Mucosa of rectum (tissue), 2 donors: ENCODE results near the gene TRPC4AP.

Source experiments
- H3K27ac ChIP-seq, 2 donors: one replicate each; pipeline ENCODE4 v1.7.0; 2013; ENCODE audit warnings: inconsistent platforms in 2 of 2, low read depth in 2 of 2, low read length in 2 of 2
- H3K27me3 ChIP-seq, 2 donors: one replicate each; pipeline ENCODE4 v1.7.0; 2013; ENCODE audit warnings: low read length in 2 of 2; ENCODE audit not compliant: control insufficient read depth in 2 of 2, insufficient read depth in 2 of 2
- H3K36me3 ChIP-seq, 2 donors: one replicate each; pipeline ENCODE4 v1.7.0; 2013; ENCODE audit warnings: low read length in 2 of 2; ENCODE audit not compliant: control insufficient read depth in 2 of 2, insufficient read depth in 2 of 2
- H3K4me1 ChIP-seq, 2 donors: one replicate each; pipeline ENCODE4 v1.7.0; 2013; ENCODE audit warnings: low read length in 2 of 2, mild to moderate bottlenecking in 1 of 2; ENCODE audit not compliant: control insufficient read depth in 2 of 2, insufficient read depth in 2 of 2
- H3K4me3 ChIP-seq, 2 donors: one replicate each; pipeline ENCODE4 v1.7.0; 2013; ENCODE audit warnings: low read length in 2 of 2
- H3K9ac ChIP-seq, 2 donors: one replicate each; pipeline ENCODE4 v1.7.0; 2013; ENCODE audit warnings: low read length in 2 of 2, low read depth in 1 of 2, mild to moderate bottlenecking in 1 of 2
- H3K9me3 ChIP-seq, 2 donors: one replicate each; pipeline ENCODE4 v1.7.0; 2013; ENCODE audit warnings: low read length in 2 of 2; ENCODE audit not compliant: control insufficient read depth in 2 of 2
- donor health status: healthy.
- donor health status: Normal muscosa, but diverticular disease.

TRPC4AP gene

GRCh38 chr20:35003211-35004031 is 89.2 kb downstream of the TRPC4AP start:
- H3K9ac ChIP-seq = no peak overlapping the region
- H3K4me3 ChIP-seq = no peak overlapping the region
- H3K4me1 ChIP-seq = no peaks in the 10 kb centered on the region
- H3K27me3 ChIP-seq = no peaks in the 10 kb centered on the region
- H3K36me3 ChIP-seq = peaks cover 84 to 88% of the 10 kb centered on the region in 2 donors
- H3K9me3 ChIP-seq = no peaks in the 10 kb centered on the region
- H3K27ac ChIP-seq = no peak overlapping the region

- Histone ChIP-seq H3K27ac (no peak overlapping the region), H3K36me3 (peaks cover 77 to 86% of the 10 kb centered on the region in 2 donors), H3K4me3 (no peak overlapping the region), H3K9me3 (no peaks in the 10 kb centered on the region), H3K27me3 (no peaks in the 10 kb centered on the region), H3K4me1 (peaks cover 2% of the 10 kb centered on the region in 2 donors), H3K9ac (no peak overlapping the region)
Observed at GRCh38 chr20:35002426-35003210, 90.0 kb downstream of the TRPC4AP start.

DNA sequence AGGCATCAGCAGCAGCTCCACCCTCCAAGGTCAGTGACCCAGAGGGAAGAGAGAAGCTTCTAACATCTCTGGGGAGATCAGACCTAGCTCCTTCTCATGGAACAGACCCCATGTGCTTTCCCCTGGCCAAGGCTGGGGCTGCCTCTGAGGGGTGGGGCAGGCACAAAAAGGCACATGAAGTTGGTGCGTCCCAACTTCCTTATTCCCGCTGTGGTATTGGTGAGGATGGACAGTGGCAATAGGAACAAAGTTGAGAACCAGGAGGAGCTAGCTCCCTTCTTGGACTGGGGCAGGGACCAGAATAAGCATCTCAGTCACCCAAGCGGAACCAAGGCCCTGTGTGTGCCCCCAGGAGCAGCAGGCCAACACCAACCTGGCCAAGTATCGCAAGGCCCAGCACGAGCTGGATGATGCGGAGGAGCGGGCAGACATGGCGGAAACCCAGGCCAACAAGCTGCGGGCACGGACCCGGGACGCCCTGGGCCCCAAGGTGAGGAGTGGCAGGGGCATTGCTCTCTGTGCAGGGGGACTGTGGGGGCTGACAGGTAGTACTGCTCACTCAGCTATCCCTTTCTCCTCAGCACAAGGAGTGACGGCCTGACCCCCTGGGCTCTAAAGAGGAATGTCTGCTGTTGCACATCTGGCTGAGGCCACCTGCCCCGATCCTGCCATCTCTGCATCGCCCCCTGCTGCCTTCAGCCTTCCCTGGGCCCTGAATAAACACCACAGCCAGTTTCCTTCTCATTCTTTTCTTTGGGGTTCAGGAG is 90.8 kb downstream of the TRPC4AP start:
- H3K36me3 ChIP-seq = peaks cover 71 to 77% of the 10 kb centered on the region in 2 donors
- H3K27me3 ChIP-seq = no peaks in the 10 kb centered on the region
- no peaks in the 10 kb centered on the region for H3K9me3 ChIP-seq
- H3K4me3 ChIP-seq = no peak overlapping the region
- no peak overlapping the region for H3K27ac ChIP-seq
- no peak overlapping the region for H3K9ac ChIP-seq
- peaks cover 5 to 10% of the 10 kb centered on the region in 2 donors for H3K4me1 ChIP-seq

- peaks cover 5 to 10% of the 10 kb centered on the region in 2 donors for H3K4me1 ChIP-seq
- peaks cover 69 to 73% of the 10 kb centered on the region in 2 donors for H3K36me3 ChIP-seq
- no peak overlapping the region for H3K9ac ChIP-seq
- H3K27ac ChIP-seq = no peak overlapping the region
- no peaks in the 10 kb centered on the region for H3K27me3 ChIP-seq
- H3K4me3 ChIP-seq = no peak overlapping the region
- no peaks in the 10 kb centered on the region for H3K9me3 ChIP-seq
Observed at GRCh38 chr20:35000922-35001595, 91.5 kb downstream of the TRPC4AP start.

DNA sequence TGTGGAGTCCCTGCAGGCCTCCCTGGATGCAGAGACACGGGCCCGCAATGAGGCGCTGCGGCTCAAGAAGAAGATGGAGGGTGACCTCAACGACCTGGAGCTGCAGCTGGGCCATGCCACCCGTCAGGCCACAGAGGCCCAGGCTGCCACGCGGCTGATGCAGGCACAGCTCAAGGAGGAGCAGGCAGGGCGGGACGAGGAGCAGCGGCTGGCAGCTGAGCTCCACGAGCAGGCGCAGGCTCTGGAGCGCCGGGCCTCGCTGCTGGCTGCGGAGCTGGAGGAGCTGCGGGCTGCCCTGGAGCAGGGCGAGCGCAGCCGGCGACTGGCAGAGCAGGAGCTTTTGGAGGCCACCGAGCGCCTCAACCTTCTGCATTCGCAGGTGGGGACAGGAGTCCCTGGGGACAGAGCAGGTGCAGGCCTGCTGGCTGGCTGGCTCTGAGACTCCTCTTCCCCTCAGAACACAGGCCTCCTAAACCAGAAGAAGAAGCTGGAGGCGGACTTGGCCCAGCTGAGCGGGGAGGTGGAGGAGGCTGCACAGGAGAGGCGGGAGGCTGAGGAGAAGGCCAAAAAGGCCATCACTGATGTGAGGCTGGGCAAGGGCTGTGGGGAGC is 92.2 kb downstream of the TRPC4AP start:
- H3K27me3 ChIP-seq = no peaks in the 10 kb centered on the region

DNA sequence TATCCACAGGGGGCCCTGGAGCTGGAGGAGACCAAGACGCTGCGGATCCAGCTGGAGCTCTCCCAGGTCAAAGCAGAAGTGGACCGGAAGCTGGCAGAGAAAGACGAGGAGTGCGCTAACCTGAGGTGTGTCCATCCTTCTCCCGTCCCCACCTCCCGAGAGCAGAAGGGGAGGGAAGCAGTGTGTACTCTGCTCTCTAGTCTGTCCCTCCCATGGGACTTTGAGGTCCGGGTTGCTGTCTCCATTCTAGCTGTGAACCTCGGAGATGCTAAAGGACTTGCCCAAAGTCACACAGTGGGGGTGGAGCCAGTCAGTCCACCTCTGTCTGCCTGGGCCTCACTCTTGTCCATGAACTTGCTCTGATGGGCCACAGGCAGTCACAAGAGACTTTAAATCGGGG is 92.8 kb downstream of the TRPC4AP start:
- Histone ChIP-seq H3K27ac (no peak overlapping the region), H3K36me3 (peaks cover 64 to 69% of the 10 kb centered on the region in 2 donors), H3K27me3 (no peaks in the 10 kb centered on the region), H3K9me3 (no peaks in the 10 kb centered on the region), H3K9ac (no peak overlapping the region), H3K4me1 (peaks cover 5 to 10% of the 10 kb centered on the region in 2 donors), H3K4me3 (no peak overlapping the region)

More for the DNA sequence above, 92.2 kb downstream of the TRPC4AP start:
- no peak overlapping the region for H3K9ac ChIP-seq
- no peak overlapping the region for H3K27ac ChIP-seq
- H3K9me3 ChIP-seq = no peaks in the 10 kb centered on the region
- peaks cover 5 to 10% of the 10 kb centered on the region in 2 donors for H3K4me1 ChIP-seq
- H3K4me3 ChIP-seq = no peak overlapping the region
- peaks cover 69 to 72% of the 10 kb centered on the region in 2 donors for H3K36me3 ChIP-seq

GRCh38 chr20:34999021-34999451 is 93.6 kb downstream of the TRPC4AP start:
- H3K9me3 ChIP-seq = no peaks in the 10 kb centered on the region
- no peak overlapping the region for H3K4me3 ChIP-seq
- no peak overlapping the region for H3K9ac ChIP-seq
- peaks cover 5 to 10% of the 10 kb centered on the region in 2 donors for H3K4me1 ChIP-seq
- H3K36me3 ChIP-seq = peaks cover 57 to 67% of the 10 kb centered on the region in 2 donors
- H3K27ac ChIP-seq = no peak overlapping the region
- H3K27me3 ChIP-seq = no peaks in the 10 kb centered on the region

GRCh38 chr20:34998331-34998950 is 94.2 kb downstream of the TRPC4AP start:
- H3K4me3 ChIP-seq = no peak overlapping the region
- H3K9me3 ChIP-seq = no peaks in the 10 kb centered on the region
- H3K27ac ChIP-seq = no peak overlapping the region
- H3K27me3 ChIP-seq = no peaks in the 10 kb centered on the region
- H3K4me1 ChIP-seq = peaks cover 5 to 10% of the 10 kb centered on the region in 2 donors
- peaks cover 53 to 66% of the 10 kb centered on the region in 2 donors for H3K36me3 ChIP-seq
- no peak overlapping the region for H3K9ac ChIP-seq

DNA sequence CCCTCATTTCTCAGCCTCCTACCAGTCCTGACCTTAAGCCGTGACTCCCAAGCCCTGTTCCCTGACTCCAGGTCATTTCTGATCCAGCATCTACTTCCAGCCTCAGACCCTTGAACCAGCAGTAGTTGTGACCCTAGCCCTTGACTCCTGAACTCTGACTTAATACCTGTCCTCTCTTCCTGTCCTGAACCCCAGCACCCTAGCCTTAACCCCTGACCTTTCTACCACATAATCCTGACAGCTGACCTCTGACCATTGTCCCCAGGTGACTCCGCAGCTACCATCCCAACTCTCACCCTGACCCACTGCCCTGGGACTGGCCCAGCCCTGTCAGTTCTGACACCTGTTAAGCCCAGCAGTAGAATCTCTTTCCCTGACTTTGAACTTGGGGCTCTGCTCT is 94.8 kb downstream of the TRPC4AP start:
- Histone ChIP-seq H3K27ac (no peak overlapping the region), H3K27me3 (no peaks in the 10 kb centered on the region), H3K9me3 (no peaks in the 10 kb centered on the region), H3K36me3 (peaks cover 46 to 65% of the 10 kb centered on the region in 2 donors), H3K4me1 (peaks cover 5 to 10% of the 10 kb centered on the region in 2 donors), H3K9ac (no peak overlapping the region), H3K4me3 (no peak overlapping the region)
